ENCODE data around the gene MAGEA6.
"Not testable (repeated sequence)": the region's sequence is repeated elsewhere in the genome, so short reads cannot be mapped to it uniquely, and the experiment has no call there.

MAGEA6 gene

GRCh38 chrX:152769549-152770289 is at the start of gene MAGEA6:
MAGEA6 (minus strand) TSS chrX:152769689; CDS start chrX:152767650, 2,039 bp downstream.
- DNase-seq: not testable (repeated sequence)

DNA sequence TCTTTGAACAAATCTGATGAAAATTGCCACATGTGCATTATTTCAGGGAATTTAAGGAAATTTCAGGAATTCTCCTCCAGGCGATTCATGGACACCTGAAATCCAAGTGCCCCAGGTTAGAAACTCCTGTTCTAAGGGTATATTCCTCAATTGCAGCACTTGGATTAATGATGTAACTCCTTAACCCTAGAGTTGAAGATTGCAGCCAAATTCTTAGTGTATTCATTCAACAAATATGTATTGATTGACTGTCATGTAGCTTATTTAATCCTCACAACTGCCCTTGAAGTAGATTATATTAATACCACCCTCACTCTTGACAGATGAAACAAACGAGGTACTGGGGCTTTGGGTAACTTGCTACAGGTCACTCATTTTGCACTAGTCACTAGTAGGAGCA is 49.8 kb upstream of the MAGEA6 start:
- no peak for DNase-seq

GRCh38 chrX:152818356-152818755 is 48.9 kb upstream of the MAGEA6 start:
- no peak for DNase-seq

- peak in 1 of 2 donors; percentile 12 for DNase-seq
Observed at GRCh38 chrX:152817078-152817764, 47.7 kb upstream of the MAGEA6 start.

- no peak for DNase-seq
Observed at GRCh38 chrX:152814048-152814447, 44.6 kb upstream of the MAGEA6 start.

DNA sequence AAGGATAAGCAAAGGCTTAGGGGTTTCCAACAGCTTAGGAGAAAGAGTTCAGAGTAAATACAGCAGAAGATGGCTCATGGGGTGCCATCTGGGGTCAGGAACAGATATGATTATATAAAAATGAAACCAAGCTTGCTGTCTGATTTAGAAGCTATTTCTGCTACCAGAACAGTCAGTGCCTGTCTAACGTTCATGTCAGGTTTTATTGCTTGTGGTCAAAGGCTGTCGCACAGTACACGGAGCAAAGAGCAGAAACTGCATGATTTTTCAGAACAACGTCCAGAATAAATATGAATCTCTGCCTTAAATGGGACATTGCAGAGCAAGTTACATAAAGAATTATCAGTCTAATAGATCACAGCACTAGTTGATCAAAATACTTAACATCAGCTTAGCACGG is 43.7 kb upstream of the MAGEA6 start:
- no peak for DNase-seq

DNA sequence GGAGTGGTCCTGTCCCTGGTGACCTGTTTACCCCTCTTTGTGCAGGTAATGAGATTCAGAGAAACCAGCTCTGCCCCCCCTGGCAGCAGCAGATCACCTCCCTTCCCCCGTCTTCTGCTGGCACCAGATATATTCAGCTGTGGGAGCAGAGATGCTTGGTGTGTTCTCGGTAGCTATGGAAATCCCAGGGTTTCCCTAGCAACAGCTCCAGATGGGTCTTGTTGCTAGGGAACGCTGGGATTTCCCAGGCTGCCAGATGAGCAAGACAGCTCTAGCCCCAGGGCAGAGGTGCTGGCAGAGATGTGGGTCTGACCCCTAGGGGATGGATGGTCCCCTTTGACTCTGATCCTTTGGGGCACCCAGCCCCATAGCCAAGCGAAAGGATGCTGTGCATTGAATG is 40.9 kb upstream of the MAGEA6 start:
- DNase-seq: no peak

DNA sequence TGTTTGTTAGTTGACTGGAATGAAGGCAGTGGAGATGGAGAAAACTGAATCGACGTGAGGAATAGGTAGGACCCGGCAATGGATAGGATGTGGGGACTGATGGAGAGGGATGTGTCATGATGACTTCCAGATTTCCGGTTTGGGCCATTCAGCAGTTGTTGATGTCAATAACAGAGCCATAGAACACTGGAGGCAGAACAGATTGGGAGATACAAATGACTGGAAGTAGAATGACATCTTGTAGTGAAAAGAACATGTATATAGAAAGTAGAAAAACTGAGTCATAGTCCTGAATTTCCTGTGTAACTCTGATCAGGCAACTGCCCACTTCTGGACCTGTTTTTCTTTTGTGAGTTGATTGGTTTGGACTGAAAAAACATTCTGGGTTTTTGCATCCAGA is 36.5 kb upstream of the MAGEA6 start:
- no peak for DNase-seq

- no peak for DNase-seq
Observed at GRCh38 chrX:152798945-152799344, 29.5 kb upstream of the MAGEA6 start.

GRCh38 chrX:152787062-152787461 is 17.6 kb upstream of the MAGEA6 start:
- DNase-seq: not testable (repeated sequence)

GRCh38 chrX:152766562-152766961 is 2.9 kb downstream of the MAGEA6 start:
- DNase-seq: not testable (repeated sequence)

- DNase-seq: not testable (repeated sequence)
Observed at GRCh38 chrX:152761582-152761981, 7.9 kb downstream of the MAGEA6 start.

DNA sequence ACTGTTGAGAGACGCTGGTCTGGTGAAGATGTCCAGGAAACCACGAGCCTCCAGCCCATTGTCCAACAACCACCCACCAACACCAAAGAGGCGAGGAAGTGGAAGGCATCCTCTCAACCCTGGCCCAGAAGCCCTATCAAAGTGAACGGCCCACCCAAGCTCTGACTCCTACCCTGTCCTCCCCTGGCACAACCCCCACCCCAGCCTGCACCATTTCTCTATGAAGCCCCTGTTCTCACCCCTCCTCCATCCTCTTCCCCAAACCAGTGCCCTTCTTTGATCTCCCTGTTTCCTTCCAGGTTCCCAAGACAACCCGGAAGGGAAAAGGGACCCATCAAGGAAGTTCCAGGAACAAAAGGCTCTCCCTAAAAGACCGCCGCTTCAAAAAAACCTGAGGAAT is 9.9 kb downstream of the MAGEA6 start:
- not testable (repeated sequence) for DNase-seq

DNA sequence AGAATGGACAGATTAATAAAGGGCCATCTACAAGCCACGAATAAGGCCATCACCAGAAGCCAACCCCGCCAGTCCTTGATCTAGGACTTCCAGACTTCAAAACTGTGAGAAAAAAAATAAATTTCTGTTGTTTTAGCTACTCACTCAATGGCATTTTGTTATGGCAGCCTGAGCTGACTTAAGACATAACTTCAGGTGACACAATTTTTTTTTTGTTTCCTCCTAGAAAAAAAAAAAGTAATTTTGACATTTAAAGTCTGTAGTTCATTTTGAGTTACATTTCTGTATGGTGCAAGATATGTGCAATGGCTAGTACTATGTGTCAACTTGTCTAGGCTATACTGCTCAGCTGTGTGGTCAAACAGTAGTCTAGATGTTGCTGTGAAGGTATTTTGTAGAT is 10.6 kb downstream of the MAGEA6 start, which contains the start of gene CSAG3:
CSAG3 (plus strand) TSS at position 301 of the 400 bp plus-strand sequence.
- DNase-seq: not testable (repeated sequence)

DNA sequence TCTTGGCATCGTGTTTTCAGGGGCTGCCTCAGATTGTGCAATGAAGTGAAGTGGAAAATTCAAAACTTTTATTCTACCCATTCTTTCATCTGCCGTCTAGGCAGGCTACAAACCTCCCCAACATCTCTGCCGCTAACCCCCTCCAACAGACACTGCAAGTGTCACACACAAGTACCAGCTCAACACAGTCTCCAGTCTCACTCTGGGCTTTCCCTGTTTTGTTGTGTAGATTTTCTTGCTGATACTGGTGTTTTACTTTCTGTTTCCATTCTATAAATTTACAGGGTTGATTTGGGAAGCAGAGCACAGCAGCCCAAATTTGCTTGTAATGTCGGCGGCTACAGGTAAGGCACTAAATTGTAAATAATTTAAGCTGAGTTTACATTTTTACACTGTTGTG is 14.6 kb downstream of the MAGEA6 start:
- not testable (repeated sequence) for DNase-seq

DNA sequence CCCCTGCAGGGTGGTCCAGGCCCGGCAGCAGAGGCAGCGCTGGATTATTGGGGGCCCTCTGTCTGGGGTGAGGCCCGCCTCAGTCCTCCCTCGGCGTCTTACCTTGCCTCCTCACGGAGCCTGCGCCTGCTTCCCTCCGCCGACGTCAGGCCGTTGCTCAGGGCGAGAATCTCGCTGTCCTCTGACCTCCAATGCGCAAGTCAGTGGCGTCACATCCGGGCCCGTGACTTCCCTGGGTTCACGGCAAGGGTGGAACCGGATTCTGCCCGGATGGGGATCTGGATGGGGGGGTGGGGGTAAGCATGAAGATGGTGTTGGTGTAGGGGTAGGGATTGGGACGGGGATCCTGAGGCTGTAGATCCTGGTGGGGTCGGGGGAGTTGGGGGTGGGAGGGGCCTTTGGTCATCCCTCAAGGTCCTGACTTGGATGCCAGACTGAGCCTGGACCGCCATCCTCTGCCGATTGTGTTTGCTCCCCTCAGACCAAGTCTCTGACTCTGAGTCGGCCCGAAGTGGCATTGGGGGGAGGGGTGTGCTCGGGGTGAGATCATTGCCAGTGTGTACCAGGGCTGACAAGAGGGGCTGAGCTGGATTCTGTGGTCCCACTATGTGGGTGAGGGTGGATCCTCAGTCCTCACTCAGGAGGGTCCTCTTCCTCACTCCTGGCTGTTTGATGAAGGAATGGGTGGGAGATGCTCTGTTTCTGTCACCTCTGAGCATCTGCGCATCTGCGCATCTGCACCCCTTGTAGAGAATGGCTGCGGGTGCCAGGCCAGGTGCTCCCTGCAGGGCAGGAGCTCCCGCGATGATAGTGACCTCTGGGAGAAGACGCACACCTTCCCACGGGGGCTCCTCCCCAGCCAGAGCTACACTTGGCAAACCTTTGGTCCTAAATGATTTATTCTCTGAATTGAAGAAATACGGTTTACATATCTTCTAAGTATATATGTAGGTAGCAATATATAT is 15.5 kb downstream of the MAGEA6 start, which contains the start of gene MAGEA2:
MAGEA2 (minus strand) TSS at position 157 of the 965 bp plus-strand sequence. CDS start 2,479 bp downstream, outside the sequence.
- not testable (repeated sequence) for DNase-seq

DNA sequence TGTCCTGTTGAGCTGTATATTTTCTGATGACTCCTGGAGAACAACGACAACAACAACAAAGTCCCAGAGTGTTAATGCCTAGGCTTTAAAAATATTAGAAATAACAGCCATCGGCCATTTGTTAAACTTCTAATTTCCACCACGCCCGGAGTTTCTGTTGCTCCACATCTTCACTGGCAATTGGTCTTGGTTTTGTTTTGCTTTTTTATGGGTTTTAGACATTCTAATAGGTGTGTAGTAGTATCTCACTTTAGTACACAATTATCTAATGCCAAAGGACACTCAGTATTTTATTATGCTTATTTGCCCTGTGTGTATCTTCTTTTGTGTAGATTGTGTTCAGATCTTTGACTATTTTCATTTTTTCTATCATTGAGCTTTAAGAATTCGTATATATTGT is 30.9 kb downstream of the MAGEA6 start:
- no peak for DNase-seq

DNA sequence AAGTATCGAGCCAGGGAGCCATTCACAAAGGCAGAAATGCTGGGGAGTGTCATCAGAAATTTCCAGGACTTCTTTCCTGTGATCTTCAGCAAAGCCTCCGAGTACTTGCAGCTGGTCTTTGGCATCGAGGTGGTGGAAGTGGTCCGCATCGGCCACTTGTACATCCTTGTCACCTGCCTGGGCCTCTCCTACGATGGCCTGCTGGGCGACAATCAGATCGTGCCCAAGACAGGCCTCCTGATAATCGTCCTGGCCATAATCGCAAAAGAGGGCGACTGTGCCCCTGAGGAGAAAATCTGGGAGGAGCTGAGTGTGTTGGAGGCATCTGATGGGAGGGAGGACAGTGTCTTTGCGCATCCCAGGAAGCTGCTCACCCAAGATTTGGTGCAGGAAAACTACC is 33.0 kb downstream of the MAGEA6 start:
- DNase-seq: not testable (repeated sequence)

- no peak for DNase-seq
Observed at GRCh38 chrX:152735860-152736511, 33.5 kb downstream of the MAGEA6 start.

- no peak for DNase-seq
Observed at GRCh38 chrX:152735101-152735500, 34.4 kb downstream of the MAGEA6 start.

DNA sequence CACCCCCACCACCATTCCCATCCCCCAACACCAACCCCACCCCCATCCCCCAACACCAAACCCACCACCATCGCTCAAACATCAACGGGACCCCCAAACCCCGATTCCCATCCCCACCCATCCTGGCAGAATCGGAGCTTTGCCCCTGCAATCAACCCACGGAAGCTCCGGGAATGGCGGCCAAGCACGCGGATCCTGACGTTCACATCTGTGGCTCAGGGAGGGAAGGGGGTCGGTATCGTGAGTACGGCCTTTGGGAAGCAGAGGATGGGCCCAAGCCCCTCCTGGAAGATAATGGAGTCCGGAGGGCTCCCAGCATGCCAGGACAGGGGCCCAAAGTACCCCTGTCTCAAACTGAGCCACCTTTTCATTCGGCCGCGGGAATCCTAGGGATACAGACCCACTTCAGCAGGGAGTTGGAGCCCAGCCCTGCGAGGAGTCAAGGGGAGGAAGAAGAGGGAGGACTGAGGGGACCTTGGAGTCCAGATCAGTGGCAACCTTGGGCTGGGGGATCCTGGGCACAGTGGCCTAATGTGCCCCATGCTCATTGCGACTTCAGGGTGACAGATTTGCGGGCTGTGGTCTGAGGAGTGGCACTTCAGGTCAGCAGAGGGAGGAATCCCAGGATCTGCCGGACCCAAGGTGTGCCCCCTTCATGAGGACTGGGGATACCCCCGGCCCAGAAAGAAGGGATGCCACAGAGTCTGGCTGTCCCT is 35.2 kb downstream of the MAGEA6 start:
- DNase-seq: not testable (repeated sequence)
